A673 (cell line): ENCODE data around the gene DNAH8.

Experiments used
- EZH2 ChIP-seq: fragments of 200-600 bp; sonication (generic); IDR thresholded peaks from 2 replicates; pipeline ENCODE4 v1.6.1; 2017; ENCODE audit warnings: borderline replicate concordance, low read depth, mild to moderate bottlenecking, mixed read lengths, antibody characterized with exemption, low read length; ENCODE audit not compliant: poor library complexity, severe bottlenecking
- TF ChIP-seq, protein P1 (sequence below): fragments of 300-800, 200-600 bp; sonication (generic); conservative IDR thresholded peaks from 2 replicates; pipeline ENCODE4 v1.5.1; 2017; ENCODE audit warnings: low read depth, mild to moderate bottlenecking, antibody characterized with exemption, low read length, moderate library complexity, mixed read lengths

DNA sequence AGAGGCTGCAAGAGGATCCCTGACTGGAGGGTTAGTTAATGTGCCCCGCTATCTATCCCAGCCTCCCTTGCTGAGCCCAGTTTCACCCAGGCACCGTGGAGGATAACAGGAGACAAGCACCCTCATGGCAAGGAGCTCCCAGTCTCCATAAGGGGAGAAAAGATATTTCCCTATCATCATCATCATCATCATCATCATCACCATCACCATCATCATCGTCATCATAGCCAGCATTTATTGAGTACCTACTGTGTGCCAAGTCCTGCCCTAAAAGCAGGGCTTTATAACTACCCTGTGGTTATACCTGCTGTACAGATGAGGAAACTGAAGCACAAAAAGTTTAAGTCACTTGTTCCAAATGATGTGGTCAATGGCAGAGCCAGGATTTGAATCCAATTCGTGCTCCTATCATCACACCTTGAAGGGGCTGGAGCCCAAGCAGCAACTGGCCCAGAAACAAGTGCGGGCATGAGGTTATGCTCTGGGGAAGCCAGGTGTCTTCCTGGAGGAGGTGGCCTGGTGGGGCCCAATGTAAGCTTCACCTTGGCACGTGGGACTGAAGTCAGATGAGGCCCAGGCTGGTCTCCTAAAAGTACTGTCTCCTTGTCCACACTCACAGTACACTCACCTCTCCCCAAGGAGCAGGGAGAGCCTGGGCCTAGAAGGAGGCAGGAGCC is 343.5 kb downstream of the DNAH8 start:
- TF ChIP-seq EZH2, result no peak
- TF ChIP-seq, protein P1, sequence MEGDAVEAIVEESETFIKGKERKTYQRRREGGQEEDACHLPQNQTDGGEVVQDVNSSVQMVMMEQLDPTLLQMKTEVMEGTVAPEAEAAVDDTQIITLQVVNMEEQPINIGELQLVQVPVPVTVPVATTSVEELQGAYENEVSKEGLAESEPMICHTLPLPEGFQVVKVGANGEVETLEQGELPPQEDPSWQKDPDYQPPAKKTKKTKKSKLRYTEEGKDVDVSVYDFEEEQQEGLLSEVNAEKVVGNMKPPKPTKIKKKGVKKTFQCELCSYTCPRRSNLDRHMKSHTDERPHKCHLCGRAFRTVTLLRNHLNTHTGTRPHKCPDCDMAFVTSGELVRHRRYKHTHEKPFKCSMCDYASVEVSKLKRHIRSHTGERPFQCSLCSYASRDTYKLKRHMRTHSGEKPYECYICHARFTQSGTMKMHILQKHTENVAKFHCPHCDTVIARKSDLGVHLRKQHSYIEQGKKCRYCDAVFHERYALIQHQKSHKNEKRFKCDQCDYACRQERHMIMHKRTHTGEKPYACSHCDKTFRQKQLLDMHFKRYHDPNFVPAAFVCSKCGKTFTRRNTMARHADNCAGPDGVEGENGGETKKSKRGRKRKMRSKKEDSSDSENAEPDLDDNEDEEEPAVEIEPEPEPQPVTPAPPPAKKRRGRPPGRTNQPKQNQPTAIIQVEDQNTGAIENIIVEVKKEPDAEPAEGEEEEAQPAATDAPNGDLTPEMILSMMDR, result no peak
